AG09309 (cell line): Measurements from ENCODE around the gene MRM3.

Experiments used
- DNase-seq: peaks from one replicate; pipeline ENCODE4 v3.0.0-alpha.2; 2010; ENCODE audit warnings: low read depth
- H3K4me3 ChIP-seq: 2 replicates; pipeline ENCODE4 v1.5.1; 2011; ENCODE audit warnings: mild to moderate bottlenecking, low read depth, low read length, moderate library complexity; ENCODE audit not compliant: control insufficient read depth
- TF ChIP-seq, protein P1 (sequence below): IDR thresholded peaks from 2 replicates; pipeline ENCODE4 v1.5.1; 2011; ENCODE audit warnings: mild to moderate bottlenecking, low read depth, low read length, inconsistent platforms; ENCODE audit not compliant: insufficient read depth, control insufficient read depth; ENCODE audit errors: missing control alignments

MRM3 gene, protein sequence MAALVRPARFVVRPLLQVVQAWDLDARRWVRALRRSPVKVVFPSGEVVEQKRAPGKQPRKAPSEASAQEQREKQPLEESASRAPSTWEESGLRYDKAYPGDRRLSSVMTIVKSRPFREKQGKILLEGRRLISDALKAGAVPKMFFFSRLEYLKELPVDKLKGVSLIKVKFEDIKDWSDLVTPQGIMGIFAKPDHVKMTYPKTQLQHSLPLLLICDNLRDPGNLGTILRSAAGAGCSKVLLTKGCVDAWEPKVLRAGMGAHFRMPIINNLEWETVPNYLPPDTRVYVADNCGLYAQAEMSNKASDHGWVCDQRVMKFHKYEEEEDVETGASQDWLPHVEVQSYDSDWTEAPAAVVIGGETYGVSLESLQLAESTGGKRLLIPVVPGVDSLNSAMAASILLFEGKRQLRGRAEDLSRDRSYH

GRCh38 chr17:781805-782731, at the start of gene MRM3, which contains the start of gene GLOD4:
Gene MRM3, plus strand, starts transcription at chr17:782353. Its CDS starts 26 bp downstream, at chr17:782379.
Gene GLOD4, minus strand, starts transcription at chr17:782280. Its CDS starts 25 bp downstream, at chr17:782255.
- peak; percentile 24 for DNase-seq
- H3K4me3 ChIP-seq, result peak within 1 kb of the TSS; percentile 96
- TF ChIP-seq, protein P1, sequence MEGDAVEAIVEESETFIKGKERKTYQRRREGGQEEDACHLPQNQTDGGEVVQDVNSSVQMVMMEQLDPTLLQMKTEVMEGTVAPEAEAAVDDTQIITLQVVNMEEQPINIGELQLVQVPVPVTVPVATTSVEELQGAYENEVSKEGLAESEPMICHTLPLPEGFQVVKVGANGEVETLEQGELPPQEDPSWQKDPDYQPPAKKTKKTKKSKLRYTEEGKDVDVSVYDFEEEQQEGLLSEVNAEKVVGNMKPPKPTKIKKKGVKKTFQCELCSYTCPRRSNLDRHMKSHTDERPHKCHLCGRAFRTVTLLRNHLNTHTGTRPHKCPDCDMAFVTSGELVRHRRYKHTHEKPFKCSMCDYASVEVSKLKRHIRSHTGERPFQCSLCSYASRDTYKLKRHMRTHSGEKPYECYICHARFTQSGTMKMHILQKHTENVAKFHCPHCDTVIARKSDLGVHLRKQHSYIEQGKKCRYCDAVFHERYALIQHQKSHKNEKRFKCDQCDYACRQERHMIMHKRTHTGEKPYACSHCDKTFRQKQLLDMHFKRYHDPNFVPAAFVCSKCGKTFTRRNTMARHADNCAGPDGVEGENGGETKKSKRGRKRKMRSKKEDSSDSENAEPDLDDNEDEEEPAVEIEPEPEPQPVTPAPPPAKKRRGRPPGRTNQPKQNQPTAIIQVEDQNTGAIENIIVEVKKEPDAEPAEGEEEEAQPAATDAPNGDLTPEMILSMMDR, result no peak

GRCh38 chr17:732902-733720, 49.0 kb upstream of the MRM3 start:
- peak overlapping the region; percentile 87 for H3K4me3 ChIP-seq
- DNase-seq, result no peak
- TF ChIP-seq, protein P1, result no peak

DNA sequence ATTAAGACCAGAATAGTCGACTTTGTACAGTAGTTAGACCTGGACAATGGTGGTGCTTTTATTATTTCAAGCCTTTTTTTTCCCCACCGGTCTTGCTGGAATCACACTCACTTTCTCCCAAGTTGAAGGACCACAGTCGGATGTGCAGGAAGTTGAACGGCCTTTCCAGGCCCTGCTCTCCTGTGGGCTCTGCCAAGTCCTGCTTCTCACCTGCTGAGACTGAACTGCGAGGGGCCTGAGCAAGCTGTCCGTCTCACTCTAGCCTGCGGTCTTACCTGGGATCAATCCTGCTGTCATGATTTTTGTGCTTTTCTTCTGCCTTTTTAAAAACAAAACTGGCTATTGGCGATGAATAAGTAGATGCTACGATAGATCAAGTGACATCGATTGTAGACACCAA, 48.4 kb upstream of the MRM3 start:
- TF ChIP-seq, protein P1, result no peak
- no peak for DNase-seq
- H3K4me3 ChIP-seq, result peak overlapping the region; percentile 87

- no peak overlapping the region for H3K4me3 ChIP-seq
- DNase-seq, result no peak
- TF ChIP-seq, protein P1, result no peak
Measured at GRCh38 chr17:737561-738113, 44.5 kb upstream of the MRM3 start.

DNA sequence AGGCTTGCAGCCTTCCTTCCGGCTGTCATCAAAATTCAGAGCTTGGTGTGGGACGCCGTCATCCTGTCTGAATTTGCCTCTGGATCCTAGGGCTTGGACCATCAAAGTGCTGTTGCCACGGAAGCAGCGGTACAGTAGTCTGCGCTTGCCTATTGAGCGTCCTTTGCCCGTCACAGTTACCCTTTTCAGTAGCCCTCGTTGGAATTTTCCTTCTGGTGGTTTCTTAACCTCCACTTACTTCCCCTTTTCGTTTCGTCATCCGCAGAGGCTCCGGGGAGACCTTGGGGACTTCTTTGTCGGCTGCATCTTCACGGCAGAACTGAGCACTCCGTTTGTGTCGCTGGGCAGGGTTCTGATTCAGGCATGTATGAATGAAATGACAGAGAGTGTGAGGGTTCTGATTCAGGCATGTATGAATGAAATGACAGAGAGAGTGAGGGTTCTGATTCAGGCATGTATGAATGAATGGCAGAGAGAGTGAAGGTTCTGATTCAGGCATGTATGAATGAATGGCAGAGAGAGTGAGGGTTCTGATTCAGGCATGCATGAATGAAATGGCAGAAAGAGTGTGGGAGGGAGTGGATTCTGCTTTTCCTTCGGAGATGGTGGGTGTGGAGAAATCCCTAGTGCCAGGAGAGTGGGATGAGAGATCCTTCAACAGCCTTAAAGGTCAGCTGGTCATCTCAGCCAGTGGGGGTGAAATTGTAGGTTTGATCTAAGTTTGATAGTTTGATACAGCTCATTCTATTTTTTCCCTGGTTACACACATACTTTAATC, 41.7 kb upstream of the MRM3 start:
- DNase-seq, result no peak
- TF ChIP-seq, protein P1, result no peak
- no peak overlapping the region for H3K4me3 ChIP-seq
